Measurements from ENCODE around the gene MTCL1.

DNA sequence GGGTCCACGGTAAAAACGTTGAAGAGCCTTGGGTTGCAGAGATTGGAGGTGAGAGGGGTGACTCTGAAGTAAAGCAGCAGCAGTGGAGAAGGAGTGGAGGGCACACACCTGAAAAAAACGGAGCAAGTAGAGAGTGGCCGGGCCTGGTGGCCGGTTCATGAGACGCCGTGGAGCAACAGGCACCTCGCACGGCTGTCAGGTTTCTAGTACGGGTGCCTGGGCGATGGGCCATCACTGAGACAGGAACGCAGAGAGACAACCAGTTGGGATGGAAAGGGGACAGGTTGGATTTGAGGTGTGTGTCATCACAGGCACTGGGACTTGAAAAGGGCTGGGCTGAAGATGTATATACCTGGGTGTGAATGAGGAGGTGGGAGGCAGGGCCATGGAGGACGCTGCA is 104.2 kb downstream of the MTCL1 start:
- no peak for TF ChIP-seq CTCF (IDR thresholded peaks at IDR 0.05)
- TF ChIP-seq POLR2A (IDR thresholded peaks at IDR 0.05): no peak

Measured in adrenal gland (tissue), 5 donors.